Stimulated activated CD4-positive, alpha-beta T cell treated with anti-CD3 and anti-CD28 coated beads, TNF-alpha, amount 100 ng/mL, for 1 hour (primary cell): ENCODE results near the gene ATP2A3.

Source experiments
- DNase-seq, 3 donors: peaks; one replicate each; pipeline ENCODE4 v3.0.0-alpha.2; 2020; ENCODE audit warnings: low read depth in 3 of 3, low spot score in 1 of 3

ATP2A3 gene

DNA sequence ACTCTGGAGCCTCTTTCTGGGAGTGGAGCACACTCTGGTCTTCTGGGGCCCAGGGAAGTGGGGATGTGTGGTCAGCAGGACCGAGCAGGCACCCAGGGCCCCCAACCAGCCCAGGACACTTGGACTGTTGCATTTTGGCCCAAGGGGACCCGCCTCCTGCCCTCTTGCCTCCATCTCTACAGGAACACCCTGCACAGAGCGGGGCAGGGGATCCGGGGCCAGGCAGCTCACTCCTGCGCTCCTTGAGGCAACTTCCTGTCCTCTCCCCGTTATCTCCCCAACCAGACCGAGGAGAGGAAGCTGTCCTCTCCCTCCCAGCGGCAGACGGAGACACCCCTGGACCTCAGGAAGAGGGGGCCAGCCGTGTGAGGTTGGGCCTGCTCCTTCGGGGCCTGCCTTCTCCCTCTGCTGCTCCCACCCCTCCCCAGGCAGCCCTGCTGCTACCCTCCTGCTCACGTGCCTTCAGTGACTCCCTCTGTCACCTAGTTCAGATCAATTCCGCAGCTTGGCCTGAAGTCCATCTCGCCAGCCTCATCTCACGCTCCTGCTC is 10.0 kb upstream of the ATP2A3 start:
- DNase-seq: no peak

DNA sequence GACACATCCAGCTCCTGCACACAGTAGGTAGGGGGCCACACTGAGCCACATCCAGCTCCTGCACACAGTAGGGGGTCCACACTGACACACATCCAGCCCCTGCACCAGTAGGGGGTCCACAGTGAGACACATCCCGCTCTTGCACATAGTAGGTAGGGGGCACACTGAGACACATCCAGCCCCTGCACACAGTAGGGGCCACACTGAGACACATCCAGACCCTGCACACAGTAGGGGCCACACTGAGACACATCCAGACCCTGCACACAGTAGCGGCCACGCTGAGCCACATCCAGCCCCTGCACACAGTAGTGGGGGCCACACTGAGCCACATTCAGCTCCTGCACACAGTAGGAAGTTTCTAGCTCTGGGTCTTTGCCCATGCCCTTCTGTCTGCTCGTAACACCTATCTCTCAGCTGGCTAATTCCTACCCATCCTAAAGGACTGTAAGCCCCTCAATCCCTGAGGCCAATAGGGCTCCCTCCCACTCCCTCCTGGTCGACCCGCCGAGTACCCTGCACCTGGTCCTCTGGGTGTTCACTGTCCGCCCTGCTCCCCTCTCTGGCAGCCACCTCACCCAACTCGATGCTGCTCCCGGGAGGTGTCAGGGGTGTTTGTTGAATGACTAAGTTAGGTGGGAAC is 9.4 kb upstream of the ATP2A3 start:
- DNase-seq: no peak

DNA sequence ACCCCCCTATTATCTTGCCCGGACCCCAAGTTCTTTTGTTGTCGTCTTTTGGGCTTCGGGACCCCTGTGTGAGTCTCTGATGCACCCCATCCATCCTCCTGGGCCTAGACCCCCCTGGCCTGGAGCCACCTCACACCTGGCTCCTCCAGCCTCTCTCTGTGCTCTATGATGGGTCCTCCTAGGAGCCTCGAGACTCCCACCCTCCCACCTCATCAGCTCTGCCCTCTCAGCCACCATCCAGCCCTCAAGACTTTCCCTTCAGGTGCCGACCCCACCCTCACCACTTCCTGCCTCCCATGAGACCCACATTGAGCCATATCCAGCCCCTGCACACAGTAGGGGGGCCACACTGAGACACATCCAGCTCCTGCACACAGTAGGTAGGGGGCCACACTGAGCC is 8.7 kb upstream of the ATP2A3 start:
- DNase-seq: no peak

DNA sequence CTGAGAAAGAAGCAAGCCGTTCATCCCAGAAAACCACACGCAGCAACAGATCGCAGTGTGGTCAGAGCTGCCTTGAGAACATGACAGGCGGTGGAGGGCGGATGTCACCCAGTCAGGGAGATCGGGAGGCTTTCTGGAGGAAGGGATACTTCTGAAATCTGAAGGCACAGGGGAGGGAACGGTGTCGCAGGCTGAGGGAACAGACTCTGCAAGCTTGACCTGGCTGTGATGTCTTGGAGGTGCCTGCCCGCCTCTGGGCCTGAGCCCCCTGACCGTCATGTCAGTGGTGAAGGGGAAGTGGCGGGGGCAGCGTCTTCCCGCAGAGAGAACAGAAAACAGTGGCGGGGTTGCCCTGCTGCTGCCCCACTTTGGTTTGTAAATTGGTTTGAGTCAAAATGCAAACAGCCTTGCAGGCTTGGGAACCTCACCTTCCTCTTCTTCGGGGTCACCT is 8.1 kb upstream of the ATP2A3 start:
- no peak for DNase-seq

DNA sequence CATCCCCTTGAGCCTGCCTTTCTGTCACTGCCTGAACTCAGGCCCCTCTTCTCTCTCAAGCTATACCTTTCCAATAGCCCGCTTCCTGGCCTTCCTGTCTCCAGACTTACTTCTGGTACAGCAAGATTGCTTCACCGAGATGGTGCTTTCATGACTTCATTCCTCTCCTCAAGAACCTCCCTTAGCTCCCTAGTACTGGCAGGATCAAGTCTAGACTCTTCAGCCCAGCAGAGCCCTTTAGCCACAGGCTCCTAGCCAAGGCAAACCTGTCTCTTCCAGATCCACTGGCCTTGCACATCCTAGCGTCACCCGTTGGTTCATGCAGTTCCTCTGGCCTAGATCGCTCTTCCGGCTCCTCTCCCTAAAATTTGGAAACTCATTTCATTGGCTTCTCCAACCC is 6.4 kb upstream of the ATP2A3 start:
- no peak for DNase-seq

GRCh38 chr17:3969963-3970362 is 5.7 kb upstream of the ATP2A3 start:
- no peak for DNase-seq

DNA sequence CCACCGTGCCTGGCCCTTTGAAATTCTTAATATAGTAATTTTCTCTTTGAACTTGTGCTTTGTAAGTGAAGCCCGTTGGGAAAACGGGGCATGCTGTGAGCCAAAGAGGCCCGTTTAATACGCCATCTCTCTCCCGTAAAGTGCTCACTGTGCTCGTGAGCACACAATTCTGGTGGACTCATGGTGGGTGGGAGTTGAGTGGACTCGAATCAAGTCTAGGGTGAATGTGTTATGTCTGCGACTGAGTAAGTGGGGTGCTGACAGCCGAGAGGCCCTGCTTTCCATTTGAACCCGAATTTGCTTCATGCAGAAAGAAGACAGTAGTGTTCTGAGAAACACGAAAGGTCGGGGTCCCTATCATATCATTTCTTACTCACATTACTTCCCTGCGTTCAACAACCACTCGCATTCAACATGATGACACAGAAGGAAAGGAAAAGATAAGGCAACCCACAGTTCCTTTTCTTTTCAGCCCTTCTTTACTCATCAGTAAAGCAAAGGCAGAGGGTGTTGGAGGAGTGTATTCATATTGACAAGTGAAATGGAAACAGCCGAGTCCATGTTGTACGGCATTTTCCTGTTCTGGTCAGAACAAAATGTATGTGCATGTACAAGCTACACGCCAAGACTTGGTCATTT is 4.8 kb upstream of the ATP2A3 start:
- DNase-seq: no peak

- no peak for DNase-seq
Measured at GRCh38 chr17:3968015-3968414, 3.8 kb upstream of the ATP2A3 start.

GRCh38 chr17:3966720-3967363 is 2.6 kb upstream of the ATP2A3 start:
- DNase-seq: no peak

- peak; percentile 22 to 39 (median 29) for DNase-seq
Measured at GRCh38 chr17:3965118-3965800, 1.0 kb upstream of the ATP2A3 start.

- peak; percentile 26 to 36 (median 30) for DNase-seq
Measured at GRCh38 chr17:3963237-3964201, 718 bp downstream of the ATP2A3 start.

DNA sequence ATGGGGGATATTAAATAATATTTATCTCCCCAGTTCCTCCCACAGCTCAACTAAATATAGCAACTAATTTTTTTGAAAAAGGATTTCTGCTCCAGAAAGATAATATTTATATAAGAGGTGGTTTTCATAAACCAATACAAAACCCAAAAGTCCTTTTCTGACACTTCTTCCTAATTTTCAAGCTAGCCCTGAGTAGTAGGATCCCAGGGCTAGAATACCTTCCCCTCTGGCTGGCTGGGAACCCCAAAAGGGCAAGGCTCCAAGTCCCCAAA is 1.3 kb downstream of the ATP2A3 start:
- no peak for DNase-seq

DNA sequence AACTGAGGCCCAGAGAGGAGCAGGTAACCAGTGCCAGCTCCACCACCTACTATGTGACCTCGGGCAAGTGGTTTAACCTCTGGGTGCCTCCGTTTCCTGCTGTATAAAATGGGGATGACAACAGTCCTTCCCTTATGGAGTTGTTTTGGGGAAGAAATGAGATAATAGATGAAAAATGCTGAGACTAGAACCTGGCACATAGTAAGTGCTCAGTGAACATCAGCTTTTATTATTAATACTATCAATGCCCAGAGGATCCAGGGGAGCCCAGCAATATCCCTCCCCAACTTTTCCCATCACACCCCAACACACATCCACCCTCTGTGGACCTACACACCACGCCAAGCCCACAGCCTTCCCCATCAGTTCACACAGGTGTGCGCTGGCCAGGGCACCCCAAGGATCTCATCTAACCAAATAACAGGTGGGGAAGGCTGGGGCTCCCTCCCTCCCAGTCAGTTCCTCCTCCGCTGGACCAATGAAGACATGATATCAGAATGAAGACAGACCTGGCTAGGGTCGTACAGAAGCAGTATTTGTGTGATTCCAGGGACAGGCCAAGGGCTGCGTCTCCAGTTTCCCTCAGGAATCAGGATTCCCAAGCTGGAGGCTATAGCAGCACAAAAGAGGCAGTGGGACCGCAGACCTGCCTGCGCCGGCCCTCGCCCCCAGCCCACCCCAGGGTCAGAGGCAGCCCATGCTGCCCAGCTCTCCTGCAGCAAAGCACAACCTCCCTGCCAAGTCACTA is 1.8 kb downstream of the ATP2A3 start:
- no peak for DNase-seq

- no peak for DNase-seq
Measured at GRCh38 chr17:3961564-3962047, 2.6 kb downstream of the ATP2A3 start.

DNA sequence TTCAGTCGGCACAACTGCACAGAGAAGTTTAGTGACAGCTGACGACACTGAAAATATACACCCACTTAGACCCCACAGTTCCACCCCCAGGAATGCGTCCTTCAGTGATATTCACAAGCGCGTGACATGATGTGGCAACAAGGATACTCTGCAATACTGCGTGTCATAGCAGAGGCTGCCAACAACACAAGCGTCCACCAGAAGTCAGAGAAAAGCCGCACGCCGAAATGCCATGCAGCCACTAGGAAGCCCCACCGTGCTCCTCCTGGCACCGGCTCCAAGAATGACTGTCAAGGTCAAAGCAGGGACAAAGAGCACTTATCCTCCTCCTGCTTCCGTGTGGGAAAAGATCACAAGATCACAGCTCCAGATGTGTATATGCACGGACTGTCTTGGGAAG is 3.5 kb downstream of the ATP2A3 start:
- no peak for DNase-seq

GRCh38 chr17:3959921-3960601 is 4.2 kb downstream of the ATP2A3 start:
- DNase-seq: no peak

DNA sequence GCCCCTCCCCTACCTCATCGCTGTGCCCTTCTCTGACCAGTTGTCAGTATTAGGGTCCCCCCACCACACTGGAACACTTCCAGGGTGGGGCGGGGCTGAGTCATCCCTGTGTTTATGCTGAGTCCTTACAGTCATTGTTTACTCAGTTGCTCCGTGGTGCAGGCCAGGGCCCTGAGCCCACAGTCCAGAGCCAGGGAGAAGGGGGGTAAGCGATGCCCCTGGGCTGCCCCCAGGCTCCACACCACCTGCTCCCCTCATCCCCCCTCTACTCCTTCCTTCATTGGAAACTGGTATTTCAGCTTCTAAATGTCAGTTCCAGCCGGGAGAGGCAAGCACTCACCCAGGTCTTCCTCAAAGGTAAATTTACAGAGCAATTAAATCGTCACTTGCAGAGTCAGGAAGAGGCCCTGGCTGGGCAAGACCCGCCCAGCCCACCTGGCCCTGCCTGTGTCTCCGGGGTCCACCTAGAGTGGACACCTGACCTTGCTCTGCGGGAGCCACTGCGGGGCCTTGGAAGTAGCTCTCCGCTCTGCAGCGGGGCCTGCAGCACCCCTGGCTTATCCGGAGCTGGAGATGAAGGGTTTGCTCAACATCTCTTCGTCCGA is 4.8 kb downstream of the ATP2A3 start:
- no peak for DNase-seq

DNA sequence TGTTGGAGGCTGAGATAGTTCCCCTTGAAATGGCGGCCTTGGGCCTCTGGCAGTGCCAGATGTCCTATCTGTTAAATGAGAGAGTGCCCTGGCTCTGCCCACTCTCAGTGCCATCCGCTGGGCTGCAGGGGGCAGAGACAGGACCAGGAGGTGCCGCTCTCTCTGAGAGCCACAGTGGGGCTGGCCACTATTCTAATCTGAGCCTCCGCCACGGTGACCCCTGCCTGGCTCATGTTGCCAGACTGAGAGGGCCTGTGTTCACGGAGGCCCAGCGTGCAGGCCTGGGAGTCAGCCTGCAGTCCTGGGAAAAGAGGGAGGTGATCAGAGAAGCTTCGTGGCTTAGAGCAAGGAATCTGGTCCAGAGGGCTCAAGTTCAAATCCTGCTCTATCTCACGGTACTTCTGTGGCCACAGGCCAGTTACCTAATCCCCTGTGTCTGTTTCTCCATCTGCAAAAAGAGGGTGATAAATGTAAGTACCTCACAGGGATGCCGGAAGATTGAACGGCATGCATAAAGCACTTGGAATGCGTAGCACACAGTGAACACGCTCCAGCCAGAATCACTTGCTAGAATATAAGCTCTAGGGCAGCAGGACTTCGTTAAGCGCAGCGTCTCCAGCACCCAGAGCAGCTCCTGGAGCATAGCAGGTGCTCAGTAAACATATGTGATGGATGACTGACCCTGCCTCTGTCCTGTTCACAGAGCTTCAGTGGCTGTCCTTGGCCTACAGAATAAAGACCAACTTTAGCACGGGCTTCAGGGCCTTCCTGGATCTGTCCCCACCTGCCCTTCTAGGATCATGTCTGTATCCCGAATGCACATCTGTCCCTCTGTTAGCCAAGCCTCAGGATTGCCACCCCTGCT is 6.3 kb downstream of the ATP2A3 start:
- no peak for DNase-seq
